Suprapubic skin (tissue), 4 donors: ENCODE measurements around the gene PKP2. TPM values are rescaled to one million over a fixed set of nuclear protein-coding genes. Genes with fewer than 3 reads are reported as not detected.

Source experiments
- DNase-seq, 2 donors: peaks; one replicate each; pipeline ENCODE4 v3.0.0-alpha.2; 2019; ENCODE audit warnings: low spot score in 2 of 2
- H3K27ac ChIP-seq: fragments of 200-600 bp; sonication (generic); one replicate; pipeline ENCODE4 v1.5.1; 2019
- H3K27me3 ChIP-seq: fragments of 200-600 bp; sonication (generic); one replicate; pipeline ENCODE4 v1.5.1; 2019
- H3K36me3 ChIP-seq: fragments of 200-600 bp; sonication (generic); one replicate; pipeline ENCODE4 v1.5.1; 2019
- H3K4me1 ChIP-seq: fragments of 200-600 bp; sonication (generic); one replicate; pipeline ENCODE4 v1.5.1; 2019
- H3K4me3 ChIP-seq: fragments of 200-600 bp; sonication (generic); one replicate; pipeline ENCODE4 v1.5.1; 2019; ENCODE audit warnings: mild to moderate bottlenecking
- H3K9me3 ChIP-seq: fragments of 200-600 bp; sonication (generic); one replicate; pipeline ENCODE4 v1.5.1; 2019
- EP300 ChIP-seq: sonication (generic); formaldehyde crosslinking; IDR thresholded peaks from one replicate; pipeline ENCODE4 v1.6.1; 2017; ENCODE audit warnings: antibody characterized with exemption
- POLR2A ChIP-seq, 2 donors: fragments of 450-650 bp; IDR thresholded peaks; one replicate each; pipeline ENCODE4 v1.6.1; 2017; ENCODE audit warnings: antibody characterized with exemption in 2 of 2, mild to moderate bottlenecking in 2 of 2, moderate library complexity in 2 of 2
- POLR2AphosphoS5 ChIP-seq, 3 donors: sonication (generic); formaldehyde crosslinking; IDR thresholded peaks; one replicate each; pipeline ENCODE4 v1.6.1; 2017; ENCODE audit warnings: antibody characterized with exemption in 3 of 3
- WGBS: methylation state at CpG from one replicate; pipeline ENCODE4 v1.1.5; 2018; 5-methylcytosine and 5-hydroxymethylcytosine counted together
- total RNA-seq, 4 donors: library from RNA; depleted of rRNA; stranded (reverse); fragments of >200 nt; gene quantifications; one replicate each; pipeline ENCODE4 v1.1.0, GENCODE V29; 2016
- TF ChIP-seq, protein P1 (sequence below), 2 donors: fragments of 200-600 bp in 1 of 2; fragments of 450-650 bp in 1 of 2; sonication (generic) in 1 of 2; IDR thresholded peaks; one replicate each; pipeline ENCODE4 v1.5.1; 2016 to 2019; ENCODE audit warnings: antibody characterized with exemption in 2 of 2, mild to moderate bottlenecking in 1 of 2, moderate library complexity in 1 of 2

The PKP2 gene
- total RNA-seq, 4 donors from 2014 or later, result 5.4 to 16.3 (median 6.0) TPM

DNA sequence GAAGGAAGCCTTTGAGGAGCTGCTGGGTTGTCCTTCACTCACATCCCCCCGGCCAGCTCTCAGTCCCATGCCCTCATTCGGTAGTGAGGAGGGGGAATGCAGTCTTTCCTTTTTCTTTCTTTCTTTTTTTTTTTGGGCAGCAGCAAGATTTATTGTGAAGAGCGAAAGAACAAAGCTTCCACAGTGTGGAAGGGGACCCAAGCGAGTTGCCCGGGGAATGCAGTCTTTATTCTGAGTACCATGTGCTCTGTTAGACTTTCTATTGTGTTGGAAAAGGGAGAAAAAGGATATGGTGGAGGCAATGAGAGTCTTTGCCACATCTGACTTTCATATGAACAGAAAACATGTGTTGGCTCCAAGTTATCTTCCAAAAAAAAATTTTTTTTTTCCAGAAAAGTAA, 111.0 kb downstream of the PKP2 start:
- Histone ChIP-seq H3K36me3 (no peaks in the 10 kb centered on the region), H3K4me1 (no peaks in the 10 kb centered on the region), H3K9me3 (no peaks in the 10 kb centered on the region), H3K27ac (no peak overlapping the region), H3K27me3 (no peaks in the 10 kb centered on the region), H3K4me3 (no peak overlapping the region)
- 64% methylated on average over 5 of the region's 5 CpGs for WGBS
- DNase-seq, result no peak
- TF ChIP-seq, protein P1, sequence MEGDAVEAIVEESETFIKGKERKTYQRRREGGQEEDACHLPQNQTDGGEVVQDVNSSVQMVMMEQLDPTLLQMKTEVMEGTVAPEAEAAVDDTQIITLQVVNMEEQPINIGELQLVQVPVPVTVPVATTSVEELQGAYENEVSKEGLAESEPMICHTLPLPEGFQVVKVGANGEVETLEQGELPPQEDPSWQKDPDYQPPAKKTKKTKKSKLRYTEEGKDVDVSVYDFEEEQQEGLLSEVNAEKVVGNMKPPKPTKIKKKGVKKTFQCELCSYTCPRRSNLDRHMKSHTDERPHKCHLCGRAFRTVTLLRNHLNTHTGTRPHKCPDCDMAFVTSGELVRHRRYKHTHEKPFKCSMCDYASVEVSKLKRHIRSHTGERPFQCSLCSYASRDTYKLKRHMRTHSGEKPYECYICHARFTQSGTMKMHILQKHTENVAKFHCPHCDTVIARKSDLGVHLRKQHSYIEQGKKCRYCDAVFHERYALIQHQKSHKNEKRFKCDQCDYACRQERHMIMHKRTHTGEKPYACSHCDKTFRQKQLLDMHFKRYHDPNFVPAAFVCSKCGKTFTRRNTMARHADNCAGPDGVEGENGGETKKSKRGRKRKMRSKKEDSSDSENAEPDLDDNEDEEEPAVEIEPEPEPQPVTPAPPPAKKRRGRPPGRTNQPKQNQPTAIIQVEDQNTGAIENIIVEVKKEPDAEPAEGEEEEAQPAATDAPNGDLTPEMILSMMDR (IDR thresholded peaks at IDR 0.05), result no peak
- TF ChIP-seq EP300, result no peak
- TF ChIP-seq POLR2AphosphoS5 (IDR thresholded peaks at IDR 0.05), result no peak
- no peak for TF ChIP-seq POLR2A (IDR thresholded peaks at IDR 0.05)

DNA sequence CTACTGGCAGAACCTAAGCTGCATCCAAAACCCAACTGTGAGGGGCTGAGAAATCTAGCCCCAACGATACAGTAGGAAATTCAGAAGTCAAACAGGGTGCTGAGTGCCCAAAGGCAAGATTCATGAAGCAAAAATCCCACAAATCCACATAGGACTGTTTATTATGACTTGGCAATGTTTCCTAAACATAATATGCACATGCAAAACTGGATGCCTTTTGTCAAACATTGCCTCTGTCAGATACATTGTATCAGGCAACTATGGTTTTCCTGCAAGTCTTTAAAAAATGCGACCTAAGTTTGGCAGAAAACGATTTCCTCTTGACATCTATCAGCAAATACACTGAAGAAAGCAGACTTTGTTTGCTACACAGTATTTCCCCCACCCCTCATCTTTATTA, 113.5 kb downstream of the PKP2 start:
- no peaks in the 10 kb centered on the region for H3K36me3 ChIP-seq
- WGBS, result 45% methylated on average over 3 of the region's 3 CpGs
- H3K27ac ChIP-seq, result no peak overlapping the region
- TF ChIP-seq, protein P1 (IDR thresholded peaks at IDR 0.05), result no peak
- TF ChIP-seq EP300, result no peak
- no peak for TF ChIP-seq POLR2A (IDR thresholded peaks at IDR 0.05)
- no peak for DNase-seq
- peaks cover 4% of the 10 kb centered on the region for H3K27me3 ChIP-seq
- no peaks in the 10 kb centered on the region for H3K9me3 ChIP-seq
- no peak overlapping the region for H3K4me3 ChIP-seq
- no peaks in the 10 kb centered on the region for H3K4me1 ChIP-seq

DNA sequence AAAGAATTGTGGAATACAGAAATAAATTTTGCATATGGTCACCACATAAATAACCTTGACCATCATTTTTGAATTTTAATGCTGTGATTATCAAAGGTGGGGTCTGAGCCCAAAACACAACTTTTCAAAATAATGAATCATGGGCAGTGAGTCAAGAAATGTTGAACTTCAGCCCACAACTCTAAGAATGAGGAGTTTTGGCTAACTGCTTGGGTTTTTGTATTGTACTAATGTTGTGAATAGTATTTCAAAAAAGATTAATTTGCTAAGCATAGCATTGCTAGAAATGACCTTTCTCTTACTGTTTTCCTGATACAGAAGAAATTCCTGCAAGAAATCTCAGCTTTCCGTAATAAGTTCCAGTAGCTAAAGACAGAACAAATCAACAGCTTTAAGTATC, 116.5 kb downstream of the PKP2 start:
- Histone ChIP-seq H3K4me3 (no peak overlapping the region), H3K9me3 (no peaks in the 10 kb centered on the region), H3K27ac (no peak overlapping the region), H3K27me3 (peaks cover 4% of the 10 kb centered on the region), H3K4me1 (no peaks in the 10 kb centered on the region), H3K36me3 (no peaks in the 10 kb centered on the region)
- TF ChIP-seq, protein P1 (IDR thresholded peaks at IDR 0.05), result no peak
- TF ChIP-seq EP300 (no peak), POLR2AphosphoS5 (IDR thresholded peaks at IDR 0.05) (no peak), POLR2A (IDR thresholded peaks at IDR 0.05) (no peak)
- WGBS, result 45% methylated on average over 1 of the region's 1 CpG
- DNase-seq, result no peak

DNA sequence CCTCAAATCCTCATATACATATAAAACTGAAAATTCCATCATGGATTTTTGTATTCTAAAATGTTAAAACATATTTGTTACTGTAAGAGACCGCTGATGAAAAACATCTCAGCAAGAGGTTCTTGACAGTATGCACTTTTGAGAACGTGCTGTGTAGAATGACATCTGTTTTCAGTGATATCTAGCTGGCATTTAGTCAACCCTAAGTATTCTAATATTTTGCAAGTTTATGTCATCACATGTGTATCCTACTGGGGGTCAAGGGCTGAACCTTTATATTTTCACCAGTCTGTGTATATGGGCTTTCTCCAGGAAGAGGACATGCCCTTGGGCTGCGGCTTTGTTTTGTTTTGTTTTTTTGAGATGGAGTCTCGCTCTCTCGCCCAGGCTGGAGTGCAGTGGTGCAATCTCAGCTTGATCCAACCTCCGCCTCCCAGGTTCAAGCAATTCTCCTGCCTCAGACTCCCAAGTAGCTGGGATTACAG, 118.8 kb downstream of the PKP2 start:
- H3K4me1 ChIP-seq, result no peaks in the 10 kb centered on the region
- 69% methylated on average over 6 of the region's 6 CpGs for WGBS
- no peak for DNase-seq
- peaks cover 4% of the 10 kb centered on the region for H3K27me3 ChIP-seq
- TF ChIP-seq EP300 (no peak), POLR2A (IDR thresholded peaks at IDR 0.05) (no peak), POLR2AphosphoS5 (IDR thresholded peaks at IDR 0.05) (no peak)
- TF ChIP-seq, protein P1 (IDR thresholded peaks at IDR 0.05), result no peak
- H3K27ac ChIP-seq, result no peak overlapping the region
- H3K9me3 ChIP-seq, result no peaks in the 10 kb centered on the region
- no peaks in the 10 kb centered on the region for H3K36me3 ChIP-seq
- H3K4me3 ChIP-seq, result no peak overlapping the region

DNA sequence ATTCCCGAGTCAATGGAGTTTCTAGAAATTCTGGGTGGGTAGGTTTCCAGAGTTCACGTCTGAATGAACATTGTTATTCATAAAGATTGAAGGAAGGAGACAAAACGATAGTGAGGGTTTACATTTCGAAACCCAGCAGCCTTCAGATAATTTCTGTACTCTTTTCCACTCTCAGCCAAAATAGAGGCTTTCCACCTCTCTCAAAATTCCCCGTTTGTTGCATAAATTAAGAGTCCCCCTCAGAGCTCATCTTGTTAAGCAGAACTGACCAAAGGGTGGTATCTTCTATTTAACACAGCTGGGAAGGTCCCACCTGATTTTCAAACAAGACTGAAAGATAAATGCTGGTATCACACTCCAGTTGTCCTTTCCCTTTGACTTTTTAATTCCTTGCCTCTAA, 119.4 kb downstream of the PKP2 start:
- Histone ChIP-seq H3K4me3 (no peak overlapping the region), H3K27ac (no peak overlapping the region), H3K36me3 (no peaks in the 10 kb centered on the region), H3K27me3 (peaks cover 4% of the 10 kb centered on the region), H3K4me1 (no peaks in the 10 kb centered on the region), H3K9me3 (no peaks in the 10 kb centered on the region)
- DNase-seq, result no peak
- WGBS, result 63% methylated on average over 5 of the region's 5 CpGs
- TF ChIP-seq, protein P1 (IDR thresholded peaks at IDR 0.05), result no peak
- TF ChIP-seq POLR2AphosphoS5 (IDR thresholded peaks at IDR 0.05) (no peak), EP300 (no peak), POLR2A (IDR thresholded peaks at IDR 0.05) (no peak)
